DOHH2 (cell line): ENCODE results near the gene DISC1.

Experiments used
- H3F3A ChIP-seq: fragments of 200-600 bp; sonication (generic), shearing (Covaris generic); 2 replicates; pipeline ENCODE4 v1.6.0; 2016; ENCODE audit warnings: antibody characterized with exemption, mild to moderate bottlenecking; ENCODE audit not compliant: control insufficient read depth, insufficient read depth
- H3K27ac ChIP-seq: fragments of 200-600 bp; sonication (generic); 2 replicates; pipeline ENCODE4 v1.5.1; 2014; ENCODE audit warnings: low read depth, mild to moderate bottlenecking, low read length, moderate library complexity
- H3K27me3 ChIP-seq: fragments of 200-600 bp; sonication (generic); 2 replicates; pipeline ENCODE4 v1.6.1; 2014; ENCODE audit warnings: mild to moderate bottlenecking, low read length, mixed read lengths; ENCODE audit not compliant: control insufficient read depth
- H3K36me3 ChIP-seq: fragments of 200-600 bp; sonication (generic); 2 replicates; pipeline ENCODE4 v1.6.1; 2014; ENCODE audit warnings: mild to moderate bottlenecking, low read length, moderate library complexity, mixed read lengths; ENCODE audit not compliant: control insufficient read depth
- H3K4me1 ChIP-seq: fragments of 200-600 bp; sonication (generic); 2 replicates; pipeline ENCODE4 v1.6.1; 2014; ENCODE audit warnings: mild to moderate bottlenecking, low read length, mixed read lengths; ENCODE audit not compliant: control insufficient read depth
- H3K4me2 ChIP-seq: fragments of 200-600 bp; sonication (generic); 2 replicates; pipeline ENCODE4 v1.6.0; 2014; ENCODE audit warnings: mild to moderate bottlenecking, low read length, moderate library complexity
- H3K4me3 ChIP-seq: fragments of 200-600 bp; sonication (generic); 2 replicates; pipeline ENCODE4 v1.5.1; 2014; ENCODE audit warnings: mild to moderate bottlenecking, low read length, mixed read lengths
- H3K79me2 ChIP-seq: fragments of 200-600 bp; sonication (generic); 2 replicates; pipeline ENCODE4 v1.6.1; 2014; ENCODE audit warnings: mild to moderate bottlenecking, low read length, mixed read lengths; ENCODE audit not compliant: control insufficient read depth
- H3K9me2 ChIP-seq: fragments of 200-600 bp; sonication (generic); replicated peaks from 2 replicates; pipeline ENCODE4 v1.6.1; 2014; ENCODE audit warnings: mild to moderate bottlenecking, low read length, mixed read lengths; ENCODE audit not compliant: control insufficient read depth
- H3K9me3 ChIP-seq: fragments of 200-600 bp; sonication (generic); 2 replicates; pipeline ENCODE4 v1.6.1; 2014; ENCODE audit warnings: antibody characterized with exemption, low read length, mixed read lengths; ENCODE audit not compliant: control insufficient read depth, insufficient read depth
- H4K20me1 ChIP-seq: fragments of 200-600 bp; sonication (generic); 2 replicates; pipeline ENCODE4 v1.6.0; 2014; ENCODE audit warnings: low read depth, mild to moderate bottlenecking, antibody characterized with exemption, low read length, moderate library complexity; ENCODE audit not compliant: control insufficient read depth, insufficient read depth
- CTCF ChIP-seq: fragments of 200-600 bp; sonication (generic); IDR thresholded peaks from one replicate; pipeline ENCODE4 v1.5.1; 2014; ENCODE audit warnings: antibody characterized with exemption, mild to moderate bottlenecking, low read depth, low read length; ENCODE audit not compliant: poor library complexity, severe bottlenecking
- EZH2phosphoT487 ChIP-seq: fragments of 200-600 bp; sonication (generic); IDR thresholded peaks from 2 replicates; pipeline ENCODE4 v1.6.1; 2017; ENCODE audit warnings: borderline replicate concordance, mild to moderate bottlenecking, antibody characterized with exemption, low read length, moderate library complexity, mixed read lengths

The DISC1 gene

GRCh38 chr1:231735411-231735810, 108.8 kb downstream of the DISC1 start:
- Histone ChIP-seq H3K9me3 (no peaks in the 10 kb centered on the region), H3K27ac (no peak overlapping the region), H3K27me3 (no peaks in the 10 kb centered on the region), H3K79me2 (no peaks in the 10 kb centered on the region), H3F3A (no peaks in the 10 kb centered on the region), H3K4me2 (no peak overlapping the region), H3K4me1 (no peaks in the 10 kb centered on the region), H4K20me1 (no peaks in the 10 kb centered on the region), H3K4me3 (no peak overlapping the region), H3K36me3 (no peaks in the 10 kb centered on the region), H3K9me2 (no peaks in the 10 kb centered on the region)
- TF ChIP-seq EZH2phosphoT487 = no peak
- TF ChIP-seq CTCF = no peak

- H3F3A ChIP-seq = no peaks in the 10 kb centered on the region
- H3K36me3 ChIP-seq = no peaks in the 10 kb centered on the region
- no peaks in the 10 kb centered on the region for H3K27me3 ChIP-seq
- H4K20me1 ChIP-seq = no peaks in the 10 kb centered on the region
- H3K4me3 ChIP-seq = no peak overlapping the region
- H3K9me2 ChIP-seq = no peaks in the 10 kb centered on the region
- TF ChIP-seq EZH2phosphoT487 (no peak), CTCF (no peak)
- no peak overlapping the region for H3K4me2 ChIP-seq
- no peaks in the 10 kb centered on the region for H3K9me3 ChIP-seq
- no peaks in the 10 kb centered on the region for H3K79me2 ChIP-seq
- no peak overlapping the region for H3K27ac ChIP-seq
- H3K4me1 ChIP-seq = no peaks in the 10 kb centered on the region
Observed at GRCh38 chr1:231735941-231736340, 109.4 kb downstream of the DISC1 start.

GRCh38 chr1:231736464-231736863, 109.9 kb downstream of the DISC1 start:
- no peak overlapping the region for H3K4me2 ChIP-seq
- no peaks in the 10 kb centered on the region for H3K79me2 ChIP-seq
- no peaks in the 10 kb centered on the region for H3K27me3 ChIP-seq
- no peak overlapping the region for H3K4me3 ChIP-seq
- no peaks in the 10 kb centered on the region for H3K9me2 ChIP-seq
- no peak overlapping the region for H3K27ac ChIP-seq
- H3K36me3 ChIP-seq = no peaks in the 10 kb centered on the region
- H3F3A ChIP-seq = no peaks in the 10 kb centered on the region
- H3K4me1 ChIP-seq = no peaks in the 10 kb centered on the region
- no peaks in the 10 kb centered on the region for H4K20me1 ChIP-seq
- no peak for TF ChIP-seq EZH2phosphoT487
- TF ChIP-seq CTCF = no peak
- H3K9me3 ChIP-seq = no peaks in the 10 kb centered on the region

- no peaks in the 10 kb centered on the region for H3K36me3 ChIP-seq
- H3K79me2 ChIP-seq = no peaks in the 10 kb centered on the region
Observed at GRCh38 chr1:231738554-231738953, 112.0 kb downstream of the DISC1 start.

More at GRCh38 chr1:231738554-231738953, 112.0 kb downstream of the DISC1 start:
- no peaks in the 10 kb centered on the region for H3K9me2 ChIP-seq
- H3F3A ChIP-seq = no peaks in the 10 kb centered on the region
- H3K4me1 ChIP-seq = no peaks in the 10 kb centered on the region
- no peak overlapping the region for H3K4me3 ChIP-seq
- no peak overlapping the region for H3K4me2 ChIP-seq
- H3K27me3 ChIP-seq = no peaks in the 10 kb centered on the region
- no peak overlapping the region for H3K27ac ChIP-seq
- H4K20me1 ChIP-seq = no peaks in the 10 kb centered on the region
- no peaks in the 10 kb centered on the region for H3K9me3 ChIP-seq
- TF ChIP-seq CTCF (no peak), EZH2phosphoT487 (no peak)
